HFFc6 (cell line): ENCODE data around the gene PRDX1. TPM values are rescaled to one million over a fixed set of nuclear protein-coding genes. Genes with fewer than 3 reads are reported as not detected.

Experiments used
- DNase-seq: peaks from one replicate; pipeline ENCODE4 v3.0.0-alpha.2; 2018
- H3K27ac Mint-ChIP-seq: 2 replicates; pipeline ENCODE4 v1.8.0; 2020; ENCODE audit warnings: mild to moderate bottlenecking, mixed read lengths
- H3K27me3 Mint-ChIP-seq: 2 replicates; pipeline ENCODE4 v1.8.0; 2021; ENCODE audit warnings: mild to moderate bottlenecking, moderate library complexity, mixed read lengths; ENCODE audit not compliant: insufficient read depth
- H3K36me3 Mint-ChIP-seq: 2 replicates; pipeline ENCODE4 v1.8.0; 2021; ENCODE audit warnings: low read depth, mixed read lengths
- H3K4me1 Mint-ChIP-seq: 2 replicates; pipeline ENCODE4 v1.8.0; 2020; ENCODE audit warnings: low read depth, mixed read lengths
- H3K4me3 Mint-ChIP-seq: 2 replicates; pipeline ENCODE4 v1.8.0; 2020; ENCODE audit warnings: mild to moderate bottlenecking, moderate library complexity, mixed read lengths
- H3K9me3 Mint-ChIP-seq: 2 replicates; pipeline ENCODE4 v1.8.0; 2020; ENCODE audit warnings: mild to moderate bottlenecking, mixed read lengths
- total RNA-seq, 6 experiments: library from RNA; stranded (reverse); fragmentation: NEBNext Ultra II Directional; extraction: Animal tissue kit (Norgen Biotek cat#: 25700); gene quantifications; 2 replicates in 1 of 6; 3 replicates in 5 of 6; pipeline ENCODE4 v1.2.3, GENCODE V29; 2021
- TF ChIP-seq, protein P1 (sequence below): fragments of 200-600 bp; sonication (generic); IDR thresholded peaks from 2 replicates; pipeline ENCODE4 v1.5.0; 2021; ENCODE audit warnings: antibody characterized with exemption, mild to moderate bottlenecking

The PRDX1 gene
- total RNA-seq, 6 experiments from 2014 or later = 798 to 1,123 (median 999) TPM

DNA sequence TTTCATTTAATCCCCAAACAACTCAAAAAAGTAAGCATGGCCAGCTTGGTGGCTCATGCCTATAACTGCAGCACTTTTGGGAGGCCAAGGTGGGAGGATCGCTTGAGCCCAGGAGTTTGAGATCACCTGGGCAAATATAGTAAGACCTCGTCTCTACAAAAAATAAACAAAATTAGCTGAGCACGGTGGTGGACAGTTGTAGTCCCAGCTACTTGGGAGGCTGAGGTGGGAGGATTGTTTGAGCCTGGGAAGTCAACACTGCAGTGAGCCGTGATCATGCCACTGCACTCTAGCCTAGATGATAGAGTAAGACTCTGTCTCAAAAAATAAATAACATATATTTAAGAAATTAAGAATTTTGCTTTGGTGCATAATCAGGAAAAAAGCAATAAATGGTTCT is 22.8 kb upstream of the PRDX1 start:
- Mint-ChIP-seq H3K27me3 (peaks cover 4% of the 10 kb centered on the region; the same call in 1 of the 2 replicates), H3K9me3 (no peaks in the 10 kb centered on the region), H3K4me1 (no peaks in the 10 kb centered on the region), H3K36me3 (no peaks in the 10 kb centered on the region), H3K4me3 (no peak overlapping the region), H3K27ac (no peak overlapping the region)
- no peak for DNase-seq
- TF ChIP-seq, protein P1, sequence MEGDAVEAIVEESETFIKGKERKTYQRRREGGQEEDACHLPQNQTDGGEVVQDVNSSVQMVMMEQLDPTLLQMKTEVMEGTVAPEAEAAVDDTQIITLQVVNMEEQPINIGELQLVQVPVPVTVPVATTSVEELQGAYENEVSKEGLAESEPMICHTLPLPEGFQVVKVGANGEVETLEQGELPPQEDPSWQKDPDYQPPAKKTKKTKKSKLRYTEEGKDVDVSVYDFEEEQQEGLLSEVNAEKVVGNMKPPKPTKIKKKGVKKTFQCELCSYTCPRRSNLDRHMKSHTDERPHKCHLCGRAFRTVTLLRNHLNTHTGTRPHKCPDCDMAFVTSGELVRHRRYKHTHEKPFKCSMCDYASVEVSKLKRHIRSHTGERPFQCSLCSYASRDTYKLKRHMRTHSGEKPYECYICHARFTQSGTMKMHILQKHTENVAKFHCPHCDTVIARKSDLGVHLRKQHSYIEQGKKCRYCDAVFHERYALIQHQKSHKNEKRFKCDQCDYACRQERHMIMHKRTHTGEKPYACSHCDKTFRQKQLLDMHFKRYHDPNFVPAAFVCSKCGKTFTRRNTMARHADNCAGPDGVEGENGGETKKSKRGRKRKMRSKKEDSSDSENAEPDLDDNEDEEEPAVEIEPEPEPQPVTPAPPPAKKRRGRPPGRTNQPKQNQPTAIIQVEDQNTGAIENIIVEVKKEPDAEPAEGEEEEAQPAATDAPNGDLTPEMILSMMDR = no peak

DNA sequence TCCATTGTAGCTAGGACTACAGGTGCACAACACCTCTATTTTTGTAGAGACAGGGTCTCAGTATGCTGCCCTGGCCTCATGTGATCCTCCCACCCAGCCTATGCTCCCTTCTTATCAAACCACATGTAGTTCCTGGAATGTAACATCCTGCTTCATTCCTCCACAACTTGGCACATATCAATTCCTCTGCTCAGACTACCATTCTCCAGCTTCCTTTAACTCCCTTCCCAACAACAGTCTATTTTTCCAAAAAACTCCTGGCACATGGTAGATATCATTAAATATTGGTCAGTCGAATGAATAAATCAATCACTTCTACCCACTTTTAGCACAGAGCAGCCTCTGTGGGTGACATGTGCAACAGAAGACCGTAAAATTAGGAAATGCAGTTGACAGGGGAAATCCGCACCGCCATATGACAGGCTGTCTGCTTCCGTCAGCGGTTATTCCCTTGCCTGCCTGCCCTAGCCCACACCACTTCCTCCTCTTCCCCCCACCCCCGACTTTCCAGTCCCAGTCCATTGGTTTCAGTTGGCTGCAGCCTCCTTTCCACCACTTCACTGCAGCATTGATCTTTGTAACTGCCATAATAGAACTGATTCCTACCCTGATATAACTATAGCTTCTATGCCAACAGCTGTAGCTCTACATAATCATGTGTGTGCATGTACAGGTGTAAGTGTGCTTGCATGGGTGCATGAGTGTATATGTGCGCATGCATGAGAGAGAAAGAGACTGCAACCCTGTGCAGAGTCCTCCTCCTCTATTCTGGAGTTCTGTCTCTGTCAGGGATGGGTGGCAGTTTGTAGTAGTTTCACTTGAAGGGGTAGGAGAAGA is 22.1 kb upstream of the PRDX1 start:
- H3K36me3 Mint-ChIP-seq = no peaks in the 10 kb centered on the region
- no peak overlapping the region for H3K4me3 Mint-ChIP-seq
- H3K27ac Mint-ChIP-seq = no peak overlapping the region
- H3K9me3 Mint-ChIP-seq = no peaks in the 10 kb centered on the region
- DNase-seq = no peak
- TF ChIP-seq, protein P1 = no peak
- H3K4me1 Mint-ChIP-seq = no peaks in the 10 kb centered on the region
- H3K27me3 Mint-ChIP-seq = peaks cover 4% of the 10 kb centered on the region; the same call in 1 of the 2 replicates

DNA sequence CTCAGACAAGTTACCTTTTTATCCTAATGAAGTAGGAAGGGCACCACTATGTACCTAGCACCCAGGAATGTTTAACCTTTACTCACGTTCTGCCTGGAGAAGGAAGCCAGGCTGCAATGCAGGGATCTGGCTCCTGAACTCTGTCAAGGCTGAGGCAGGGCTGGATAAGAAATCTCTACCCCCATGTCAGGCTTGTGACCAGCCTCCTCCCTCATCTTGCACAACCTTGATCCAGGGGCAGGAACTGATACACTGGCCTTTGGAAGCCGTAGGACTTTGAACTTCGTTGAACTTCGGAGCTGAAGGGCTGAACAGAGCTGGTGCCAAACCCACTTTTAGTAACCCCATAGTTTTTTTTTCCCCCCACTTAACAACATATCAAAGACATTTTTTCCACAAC is 20.9 kb upstream of the PRDX1 start:
- Mint-ChIP-seq H3K27ac (no peak overlapping the region), H3K9me3 (no peaks in the 10 kb centered on the region), H3K27me3 (peaks cover 4% of the 10 kb centered on the region), H3K4me3 (no peak overlapping the region), H3K4me1 (no peaks in the 10 kb centered on the region), H3K36me3 (no peaks in the 10 kb centered on the region)
- TF ChIP-seq, protein P1 = no peak
- DNase-seq = no peak

DNA sequence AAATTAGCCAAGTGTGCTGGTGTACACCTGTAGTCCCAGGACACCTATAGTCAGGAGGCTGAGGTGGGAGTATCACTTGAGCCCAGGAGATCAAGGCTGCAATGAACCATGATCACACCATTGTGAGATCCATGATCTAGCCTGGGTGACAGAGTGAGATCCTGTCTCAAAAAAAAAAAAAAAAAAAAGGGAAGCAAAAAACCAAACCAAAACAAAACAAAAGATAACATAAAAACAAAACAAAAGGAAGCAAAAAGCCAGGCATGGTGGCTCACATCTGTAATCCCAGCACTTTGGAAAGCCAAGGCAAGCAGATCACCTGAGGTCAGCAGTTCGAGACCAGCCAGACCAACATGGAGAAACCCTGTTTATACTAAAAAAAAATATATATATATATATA is 19.5 kb upstream of the PRDX1 start:
- H3K27me3 Mint-ChIP-seq = peaks cover 5% of the 10 kb centered on the region
- TF ChIP-seq, protein P1 = no peak

DNA sequence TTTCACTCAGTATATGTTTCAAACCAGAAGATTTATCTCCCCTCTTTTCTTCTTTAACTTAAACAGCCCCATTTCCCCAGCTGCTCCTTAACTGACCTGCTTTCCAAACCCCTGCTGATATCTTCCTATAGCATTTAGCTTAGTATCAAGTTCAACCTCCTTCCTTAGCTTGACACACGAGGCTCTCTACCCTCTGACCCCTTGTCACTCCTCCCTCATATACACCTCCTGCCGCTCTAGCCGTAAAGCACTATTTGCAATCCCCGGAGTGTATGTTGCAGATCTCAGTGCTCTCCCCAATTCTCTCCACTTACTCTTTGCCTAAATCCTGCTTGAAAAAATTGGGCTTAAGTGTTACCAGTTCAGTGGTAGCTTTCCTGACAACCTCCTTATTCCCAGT is 15.2 kb upstream of the PRDX1 start:
- Mint-ChIP-seq H3K27ac (no peak overlapping the region), H3K4me3 (no peak overlapping the region), H3K36me3 (no peaks in the 10 kb centered on the region), H3K4me1 (no peaks in the 10 kb centered on the region), H3K9me3 (no peaks in the 10 kb centered on the region), H3K27me3 (peaks cover 6% of the 10 kb centered on the region)
- DNase-seq = no peak
- TF ChIP-seq, protein P1 = no peak

More for the DNA sequence above, 19.5 kb upstream of the PRDX1 start:
- no peak for DNase-seq
- no peak overlapping the region for H3K4me3 Mint-ChIP-seq
- H3K4me1 Mint-ChIP-seq = no peaks in the 10 kb centered on the region
- no peak overlapping the region for H3K27ac Mint-ChIP-seq
- H3K9me3 Mint-ChIP-seq = no peaks in the 10 kb centered on the region
- H3K36me3 Mint-ChIP-seq = no peaks in the 10 kb centered on the region
